T-helper 17 cell (primary cell): Measurements from ENCODE around the gene AJAP1. TPM values are rescaled to one million over a fixed set of nuclear protein-coding genes. Genes with fewer than 3 reads are reported as not detected.

Experiments
- ATAC-seq: fragments of 150-1000 bp; cut with Tn5 transposase; 2 replicates; pipeline ENCODE4 v1.10.0; 2021; ENCODE audit warnings: mild to moderate bottlenecking, moderate library complexity
- DNase-seq, 3 donors: peaks; one replicate each; pipeline versions ENCODE4 v3.0.0 to v3.0.0-alpha.2; 2020 to 2021
- H3K9me3 ChIP-seq: one replicate; pipeline ENCODE4 v1.7.0; 2013; ENCODE audit warnings: low read length, mild to moderate bottlenecking; ENCODE audit not compliant: control insufficient read depth, poor library complexity, severe bottlenecking
- H3K27ac Mint-ChIP-seq: one replicate; pipeline ENCODE4 v1.8.0; 2022; ENCODE audit warnings: mild to moderate bottlenecking, moderate library complexity, mixed read lengths
- H3K27me3 Mint-ChIP-seq: one replicate; pipeline ENCODE4 v1.8.0; 2022; ENCODE audit warnings: mixed read lengths
- H3K36me3 Mint-ChIP-seq: one replicate; pipeline ENCODE4 v1.8.0; 2022; ENCODE audit warnings: low read depth, mixed read lengths
- H3K4me1 Mint-ChIP-seq: one replicate; pipeline ENCODE4 v1.8.0; 2022; ENCODE audit warnings: mild to moderate bottlenecking, mixed read lengths
- H3K4me3 Mint-ChIP-seq: one replicate; pipeline ENCODE4 v1.8.0; 2022; ENCODE audit warnings: mild to moderate bottlenecking, moderate library complexity, mixed read lengths
- total RNA-seq, 4 donors: library from RNA in 2 of 4; stranded (reverse) in 2 of 4; gene quantifications; one replicate each; pipeline ENCODE4 v1.2.3 and lab custom pipeline; 2022 to 2026

The AJAP1 gene
- total RNA-seq, 2 donors from 2014 or later, result not detected

GRCh38 chr1:4696161-4696745, 41.8 kb downstream of the AJAP1 start:
- Mint-ChIP-seq H3K36me3 (no peaks in the 10 kb centered on the region), H3K4me1 (peaks cover 2% of the 10 kb centered on the region), H3K27ac (no peak overlapping the region), H3K27me3 (peaks cover 16% of the 10 kb centered on the region), H3K4me3 (no peak overlapping the region)
- no peak for ATAC-seq
- no peaks in the 10 kb centered on the region for H3K9me3 ChIP-seq
- DNase-seq, result no peak

GRCh38 chr1:4696753-4697152, 42.3 kb downstream of the AJAP1 start:
- H3K4me3 Mint-ChIP-seq, result no peak overlapping the region
- peaks cover 15% of the 10 kb centered on the region for H3K27me3 Mint-ChIP-seq
- no peak overlapping the region for H3K27ac Mint-ChIP-seq
- DNase-seq (no peak), ATAC-seq (no peak)
- H3K9me3 ChIP-seq, result no peaks in the 10 kb centered on the region
- H3K4me1 Mint-ChIP-seq, result peaks cover 2% of the 10 kb centered on the region
- no peaks in the 10 kb centered on the region for H3K36me3 Mint-ChIP-seq

- Mint-ChIP-seq H3K27me3 (peaks cover 19% of the 10 kb centered on the region), H3K27ac (no peak overlapping the region), H3K4me1 (peaks cover 2% of the 10 kb centered on the region), H3K4me3 (no peak overlapping the region), H3K36me3 (no peaks in the 10 kb centered on the region)
- ATAC-seq (no peak), DNase-seq (no peak)
- H3K9me3 ChIP-seq, result no peaks in the 10 kb centered on the region
Measured at GRCh38 chr1:4697801-4698200, 43.4 kb downstream of the AJAP1 start.

GRCh38 chr1:4698911-4699310, 44.5 kb downstream of the AJAP1 start:
- ATAC-seq (no peak), DNase-seq (no peak)
- no peaks in the 10 kb centered on the region for H3K36me3 Mint-ChIP-seq
- no peak overlapping the region for H3K27ac Mint-ChIP-seq
- peaks cover 19% of the 10 kb centered on the region for H3K27me3 Mint-ChIP-seq
- peaks cover 2% of the 10 kb centered on the region for H3K4me1 Mint-ChIP-seq
- H3K9me3 ChIP-seq, result no peaks in the 10 kb centered on the region
- H3K4me3 Mint-ChIP-seq, result no peak overlapping the region

GRCh38 chr1:4699376-4700301, 45.2 kb downstream of the AJAP1 start:
- peak overlapping the region; percentile 68 for H3K27ac Mint-ChIP-seq

GRCh38 chr1:4700801-4701200, 46.4 kb downstream of the AJAP1 start:
- no peaks in the 10 kb centered on the region for H3K9me3 ChIP-seq
- Mint-ChIP-seq H3K4me3 (no peak overlapping the region), H3K4me1 (peaks cover 2% of the 10 kb centered on the region), H3K27ac (no peak overlapping the region), H3K36me3 (no peaks in the 10 kb centered on the region), H3K27me3 (peaks cover 19% of the 10 kb centered on the region)
- ATAC-seq (no peak), DNase-seq (no peak)

More at GRCh38 chr1:4699376-4700301, 45.2 kb downstream of the AJAP1 start:
- peaks cover 19% of the 10 kb centered on the region for H3K27me3 Mint-ChIP-seq
- H3K4me3 Mint-ChIP-seq, result no peak overlapping the region
- peaks cover 2% of the 10 kb centered on the region for H3K4me1 Mint-ChIP-seq
- H3K9me3 ChIP-seq, result no peaks in the 10 kb centered on the region
- ATAC-seq, result no peak
- H3K36me3 Mint-ChIP-seq, result no peaks in the 10 kb centered on the region
- no peak for DNase-seq

- ATAC-seq (no peak), DNase-seq (no peak)
- Mint-ChIP-seq H3K4me3 (no peak overlapping the region), H3K4me1 (peaks cover 2% of the 10 kb centered on the region), H3K27ac (no peak overlapping the region), H3K27me3 (peaks cover 22% of the 10 kb centered on the region), H3K36me3 (no peaks in the 10 kb centered on the region)
- H3K9me3 ChIP-seq, result no peaks in the 10 kb centered on the region
Measured at GRCh38 chr1:4701276-4701675, 46.9 kb downstream of the AJAP1 start.

- DNase-seq (no peak), ATAC-seq (no peak)
- H3K27me3 Mint-ChIP-seq, result peaks cover 29% of the 10 kb centered on the region
- no peak overlapping the region for H3K4me3 Mint-ChIP-seq
- H3K27ac Mint-ChIP-seq, result no peak overlapping the region
- H3K9me3 ChIP-seq, result no peaks in the 10 kb centered on the region
- peaks cover 2% of the 10 kb centered on the region for H3K4me1 Mint-ChIP-seq
- H3K36me3 Mint-ChIP-seq, result no peaks in the 10 kb centered on the region
Measured at GRCh38 chr1:4702464-4702863, 48.1 kb downstream of the AJAP1 start.

GRCh38 chr1:4702932-4703331, 48.5 kb downstream of the AJAP1 start:
- no peak overlapping the region for H3K27ac Mint-ChIP-seq
- H3K27me3 Mint-ChIP-seq, result peaks cover 34% of the 10 kb centered on the region

GRCh38 chr1:4703646-4704045, 49.2 kb downstream of the AJAP1 start:
- H3K36me3 Mint-ChIP-seq, result no peaks in the 10 kb centered on the region
- DNase-seq (no peak), ATAC-seq (no peak)
- H3K4me1 Mint-ChIP-seq, result no peaks in the 10 kb centered on the region
- no peak overlapping the region for H3K27ac Mint-ChIP-seq
- H3K27me3 Mint-ChIP-seq, result peaks cover 41% of the 10 kb centered on the region
- no peak overlapping the region for H3K4me3 Mint-ChIP-seq
- H3K9me3 ChIP-seq, result no peaks in the 10 kb centered on the region

More at GRCh38 chr1:4702932-4703331, 48.5 kb downstream of the AJAP1 start:
- Mint-ChIP-seq H3K4me3 (peak overlapping the region; percentile 1), H3K36me3 (no peaks in the 10 kb centered on the region), H3K4me1 (peaks cover 2% of the 10 kb centered on the region)
- H3K9me3 ChIP-seq, result no peaks in the 10 kb centered on the region
- ATAC-seq (no peak), DNase-seq (no peak)

GRCh38 chr1:4708840-4709507, 54.6 kb downstream of the AJAP1 start:
- H3K27me3 Mint-ChIP-seq, result peaks cover 45% of the 10 kb centered on the region
- peaks cover 2% of the 10 kb centered on the region for H3K4me1 Mint-ChIP-seq
- H3K4me3 Mint-ChIP-seq, result no peak overlapping the region
- H3K27ac Mint-ChIP-seq, result no peak overlapping the region
- DNase-seq (no peak), ATAC-seq (no peak)
- no peaks in the 10 kb centered on the region for H3K9me3 ChIP-seq
- peaks cover 4% of the 10 kb centered on the region for H3K36me3 Mint-ChIP-seq

- no peak for ATAC-seq
- peaks cover 4% of the 10 kb centered on the region for H3K36me3 Mint-ChIP-seq
- peaks cover 45% of the 10 kb centered on the region for H3K27me3 Mint-ChIP-seq
- H3K9me3 ChIP-seq, result no peaks in the 10 kb centered on the region
- H3K4me1 Mint-ChIP-seq, result peaks cover 2% of the 10 kb centered on the region
- no peak overlapping the region for H3K27ac Mint-ChIP-seq
- no peak overlapping the region for H3K4me3 Mint-ChIP-seq
- no peak for DNase-seq
Measured at GRCh38 chr1:4709641-4710040, 55.2 kb downstream of the AJAP1 start.
